Glomerular visceral epithelial cell (primary cell): ENCODE measurements around the gene ATG16L2.
"Not testable (repeated sequence)": the region's sequence is repeated elsewhere in the genome, so short reads cannot be mapped to it uniquely, and the experiment has no call there.

Source experiments
- DNase-seq: peaks from one replicate; pipeline ENCODE4 v3.0.0-alpha.2; 2016; ENCODE audit errors: extremely low spot score

The ATG16L2 gene

GRCh38 chr11:72848846-72849466 is 34.7 kb downstream of the ATG16L2 start:
- no peak for DNase-seq

- no peak for DNase-seq
Measured at GRCh38 chr11:72850832-72851231, 36.6 kb downstream of the ATG16L2 start.

DNA sequence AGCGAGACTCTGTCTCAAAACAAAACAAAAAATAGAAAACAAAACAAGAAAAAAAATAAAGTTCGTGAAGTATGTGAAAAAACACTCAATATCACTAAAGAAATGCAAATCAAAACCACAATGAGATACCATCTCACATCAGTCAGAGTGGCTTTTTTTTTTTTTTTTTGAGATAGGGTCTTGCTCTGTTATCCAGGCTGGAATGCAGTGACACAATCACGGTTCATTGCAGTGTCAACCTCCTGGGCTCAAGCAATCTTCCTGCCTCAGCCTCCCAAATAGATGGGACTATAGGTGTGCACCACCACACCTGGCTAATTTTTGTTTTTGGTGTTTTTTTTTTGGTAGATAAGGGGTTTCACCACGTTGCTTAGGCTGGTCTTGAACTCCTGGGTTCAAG is 37.5 kb downstream of the ATG16L2 start:
- no peak for DNase-seq

- no peak for DNase-seq
Measured at GRCh38 chr11:72856065-72856464, 41.9 kb downstream of the ATG16L2 start.

DNA sequence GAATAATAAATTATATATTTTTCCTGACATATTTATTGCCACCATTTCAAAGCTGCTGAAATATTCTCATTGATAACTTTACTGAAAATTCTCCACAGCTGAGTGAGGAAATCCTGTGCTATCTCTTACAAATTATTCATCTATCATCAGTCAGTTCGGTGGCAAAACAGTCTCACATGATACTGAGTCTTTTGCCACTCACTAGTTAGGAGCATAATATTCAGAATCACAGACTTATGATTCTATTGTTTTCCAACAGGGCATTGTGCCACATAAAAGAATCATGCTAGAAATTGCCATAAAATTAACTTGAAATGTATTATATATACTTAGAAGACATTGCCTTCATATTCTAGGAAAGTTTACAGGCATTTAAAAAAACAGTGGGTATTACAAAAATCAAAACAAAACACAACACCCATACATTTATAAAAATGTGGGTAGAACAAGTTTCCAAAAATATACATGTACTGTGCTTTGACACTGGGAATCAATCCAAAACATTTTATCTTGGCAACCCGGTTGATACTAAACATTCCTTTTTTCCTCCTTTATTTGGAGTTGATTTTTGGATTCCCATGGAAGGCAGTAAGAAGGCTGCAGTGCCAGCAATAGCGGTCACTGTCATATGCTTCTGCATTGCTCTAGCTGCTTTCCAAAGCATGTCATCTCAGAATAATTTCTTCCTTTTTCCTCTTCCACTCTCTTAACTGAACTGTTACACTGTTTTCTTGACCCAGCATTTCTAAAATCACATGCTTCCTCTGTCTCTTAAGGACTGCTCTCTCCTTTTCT is 42.5 kb downstream of the ATG16L2 start:
- no peak for DNase-seq

- DNase-seq = not testable (repeated sequence)
Measured at GRCh38 chr11:72858267-72858666, 44.1 kb downstream of the ATG16L2 start.

DNA sequence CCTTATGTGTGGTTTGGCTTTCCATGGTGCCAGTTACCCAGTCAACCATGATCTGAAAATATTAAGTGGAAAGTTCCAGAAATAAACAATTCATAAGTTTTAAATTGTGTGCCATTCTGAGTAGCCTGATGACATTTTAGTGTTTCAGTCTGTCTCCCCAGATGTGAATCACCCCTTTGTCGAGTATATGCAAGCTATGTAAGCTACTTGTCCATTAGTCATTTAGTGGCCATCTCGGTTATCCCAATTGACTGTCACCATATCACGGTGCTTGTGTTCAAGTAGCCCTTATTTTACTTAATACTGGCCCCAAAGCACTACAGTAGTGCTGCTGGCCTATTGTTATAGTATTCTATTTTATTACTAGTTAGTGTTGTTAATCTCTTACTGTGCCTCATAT is 44.9 kb downstream of the ATG16L2 start:
- DNase-seq = no peak

- no peak for DNase-seq
Measured at GRCh38 chr11:72860010-72860409, 45.8 kb downstream of the ATG16L2 start.

GRCh38 chr11:72860592-72860991 is 46.4 kb downstream of the ATG16L2 start:
- no peak for DNase-seq

DNA sequence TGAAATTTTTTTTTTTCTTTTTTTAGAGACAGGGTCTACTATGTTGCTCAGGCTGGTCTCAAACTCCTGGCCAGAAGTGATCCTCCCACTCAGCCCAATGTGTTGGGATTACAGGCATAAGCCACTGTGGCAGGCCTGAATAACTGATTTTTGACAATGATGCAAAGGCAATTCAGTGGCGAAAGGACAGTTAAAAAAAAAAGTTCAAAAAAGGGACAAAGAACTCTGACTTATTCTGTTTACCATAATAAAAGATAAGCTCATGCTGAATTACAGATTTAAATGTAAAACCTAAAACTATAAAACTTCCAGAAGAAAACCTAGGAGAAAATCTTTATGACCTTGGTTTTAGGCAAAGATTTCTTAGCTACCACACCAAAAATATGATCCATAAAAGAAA is 48.9 kb downstream of the ATG16L2 start:
- no peak for DNase-seq

DNA sequence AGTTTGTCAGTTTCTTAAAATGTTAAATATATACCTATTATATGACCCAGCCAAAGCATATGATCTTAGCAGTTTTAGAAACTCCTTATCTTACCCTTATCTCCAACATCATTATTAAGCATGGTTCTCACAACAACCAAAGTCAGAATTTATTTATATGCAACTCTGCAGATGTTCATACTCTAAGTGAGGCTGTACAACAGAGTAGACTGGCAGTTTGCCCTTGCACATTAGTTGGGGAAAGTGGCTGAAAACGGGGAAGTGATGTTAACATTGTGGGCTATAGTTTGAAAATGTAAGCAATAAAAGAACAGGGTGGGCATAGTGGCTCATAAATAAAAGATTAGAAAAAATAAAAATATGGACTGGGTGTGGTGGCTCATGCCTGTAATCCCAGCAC is 49.7 kb downstream of the ATG16L2 start:
- no peak for DNase-seq

DNA sequence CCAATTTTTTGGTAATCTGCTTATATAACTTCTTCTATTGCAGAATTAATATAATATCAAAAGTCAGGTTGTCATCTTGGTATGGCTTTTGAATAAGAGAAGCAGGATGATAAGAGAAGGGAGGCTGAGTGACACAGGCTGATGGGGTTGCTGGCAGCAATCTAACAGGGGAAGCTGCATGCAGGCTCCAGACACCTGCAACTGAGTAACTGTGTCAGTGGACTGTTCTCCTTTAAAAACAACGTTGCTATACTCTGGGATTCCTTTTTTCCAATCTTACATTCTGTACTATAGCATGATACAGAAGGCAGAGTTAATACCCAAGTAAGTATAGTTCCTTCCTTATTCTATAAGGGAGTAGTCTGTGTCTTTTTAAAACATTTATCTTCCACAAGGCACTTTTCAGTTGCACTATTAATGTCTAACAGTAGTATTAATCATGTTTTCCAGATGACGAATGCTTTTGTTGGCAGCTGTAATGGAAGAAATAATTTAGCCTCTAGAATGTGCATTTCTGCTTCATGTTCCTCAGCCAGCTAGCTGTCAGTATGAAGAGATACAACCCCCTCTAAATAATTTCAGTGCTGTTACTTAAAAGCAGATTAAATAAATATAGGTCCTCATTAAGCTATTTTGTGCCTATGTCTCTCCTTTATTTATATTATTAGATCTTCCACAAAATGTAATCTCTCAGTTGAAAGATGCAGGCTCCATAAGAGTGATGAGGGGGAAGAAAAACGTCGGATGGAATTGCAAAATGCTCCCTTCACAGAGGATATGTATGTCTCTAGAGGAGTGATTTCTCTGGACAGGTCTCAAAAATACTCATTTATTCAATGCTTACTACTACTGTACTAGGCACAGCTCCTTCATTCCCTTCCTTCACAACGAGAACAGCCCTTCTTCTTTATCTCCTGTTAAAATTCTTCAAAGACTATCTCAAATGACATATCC is 50.8 kb downstream of the ATG16L2 start:
- peak; percentile 8 for DNase-seq

DNA sequence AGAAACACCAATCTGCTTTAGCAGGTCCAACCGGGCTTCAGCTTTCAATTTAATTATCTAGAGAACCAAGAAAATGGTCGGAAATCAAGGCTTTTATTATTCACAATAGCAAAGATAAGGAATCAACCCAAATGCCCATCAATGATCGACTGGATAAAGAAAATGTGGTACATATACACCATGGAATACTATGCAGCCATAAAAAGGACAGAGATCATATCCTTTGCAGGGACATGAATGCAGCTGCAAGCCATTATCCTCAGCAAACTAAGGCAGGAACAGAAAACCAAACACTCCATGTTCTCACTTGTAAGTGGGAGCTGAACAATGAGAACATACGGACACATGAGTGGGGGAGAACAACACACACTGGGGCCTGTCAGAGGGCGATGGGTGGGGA is 53.8 kb downstream of the ATG16L2 start:
- no peak for DNase-seq

- DNase-seq = peak; percentile 16
Measured at GRCh38 chr11:72869831-72870230, 55.6 kb downstream of the ATG16L2 start.

DNA sequence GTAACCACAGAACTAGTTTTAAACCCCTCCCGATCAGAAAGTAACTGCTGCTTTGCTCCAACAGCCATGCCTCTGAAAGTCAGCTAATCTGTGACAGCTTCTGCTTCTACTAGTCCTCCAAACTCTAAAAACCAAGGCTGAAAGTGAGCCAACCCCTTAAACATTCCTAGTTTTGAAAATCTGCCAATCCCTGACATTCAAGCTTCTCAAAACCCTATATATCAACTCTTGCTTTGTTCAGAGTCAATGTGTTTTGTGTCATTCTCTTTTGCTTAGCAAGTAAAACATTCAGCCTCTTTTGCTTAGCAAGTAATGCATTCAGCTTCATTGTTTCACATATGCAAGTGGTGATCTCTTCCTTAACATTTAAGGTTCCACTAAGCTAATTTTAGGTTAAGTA is 56.9 kb downstream of the ATG16L2 start:
- no peak for DNase-seq

GRCh38 chr11:72872012-72872411 is 57.8 kb downstream of the ATG16L2 start:
- no peak for DNase-seq

GRCh38 chr11:72875736-72876135 is 61.5 kb downstream of the ATG16L2 start:
- DNase-seq = no peak

DNA sequence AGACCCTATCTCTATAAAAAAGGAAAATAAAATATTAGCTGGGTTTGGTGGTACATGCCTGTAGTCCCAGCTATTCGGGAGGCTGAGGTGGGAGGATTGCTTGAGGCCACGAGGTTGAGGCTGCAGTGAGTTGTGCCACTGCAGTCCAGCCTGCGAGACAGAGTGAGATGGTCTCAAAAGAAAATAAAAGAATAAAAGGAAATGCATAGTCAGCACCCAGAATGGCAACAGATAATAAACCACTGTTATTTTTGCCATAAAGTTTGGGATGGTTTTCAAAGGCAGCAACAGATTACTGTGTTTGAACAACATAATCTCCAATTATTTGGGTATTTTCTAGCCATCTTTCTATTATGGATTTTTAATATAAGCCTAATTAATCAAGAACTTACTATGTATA is 61.9 kb downstream of the ATG16L2 start:
- no peak for DNase-seq
